ENCODE data around the gene SPTAN1.
"Not testable (repeated sequence)": the region's sequence is repeated elsewhere in the genome, so short reads cannot be mapped to it uniquely, and the experiment has no call there.

Gene SPTAN1

DNA sequence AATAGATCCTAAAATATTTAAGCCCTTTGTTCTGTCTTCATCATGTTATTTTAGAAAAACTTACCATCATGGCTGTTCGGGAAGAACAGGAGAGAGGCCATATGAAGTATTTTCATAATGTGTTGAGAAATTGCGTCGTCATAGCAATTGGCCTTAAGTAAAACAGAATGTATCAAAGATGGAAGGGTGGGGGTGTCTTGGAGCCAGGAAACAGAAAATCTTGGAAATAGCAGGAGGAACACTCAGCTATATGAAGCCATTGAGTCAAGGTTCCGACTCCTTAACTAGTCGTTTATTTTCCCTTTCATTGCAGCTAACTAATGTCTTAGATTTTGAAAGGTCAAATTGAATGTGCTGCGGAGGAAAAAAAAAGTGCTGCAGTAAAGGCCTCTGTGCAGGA is 1.3 kb downstream of the SPTAN1 start:
- no peak for DNase-seq

GRCh38 chr9:128554155-128554862 is 1.9 kb downstream of the SPTAN1 start:
- no peak for DNase-seq

DNA sequence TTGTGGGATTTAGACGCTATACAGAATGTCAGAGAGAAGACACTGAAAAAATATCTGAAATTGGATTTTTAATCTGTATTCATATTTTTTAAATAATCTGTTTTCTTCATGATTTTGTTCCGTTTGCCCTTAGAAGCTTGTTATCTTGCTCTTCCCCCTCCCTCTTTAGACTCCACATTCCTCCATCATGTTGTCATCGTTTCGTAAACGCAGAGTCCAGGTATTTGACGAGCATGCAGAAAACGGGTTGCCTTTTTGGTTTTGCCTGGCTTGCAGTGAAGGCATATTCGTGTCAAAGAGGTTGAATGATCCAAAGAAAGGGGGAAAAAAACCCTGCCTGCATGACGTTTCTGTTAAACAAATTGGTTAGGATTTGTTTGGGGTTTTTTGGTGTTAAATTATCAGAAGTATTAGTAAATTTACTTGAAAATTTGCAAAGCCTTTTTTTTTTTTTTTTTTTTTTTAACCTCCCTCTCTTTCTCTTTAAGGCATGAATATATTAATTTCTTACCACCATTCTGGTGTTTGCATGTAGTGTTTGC is 2.9 kb downstream of the SPTAN1 start:
- peak; percentile 12 for DNase-seq

- no peak for DNase-seq
Observed at GRCh38 chr9:128556276-128556675, 3.9 kb downstream of the SPTAN1 start.

- DNase-seq, result no peak
Observed at GRCh38 chr9:128556926-128557634, 4.7 kb downstream of the SPTAN1 start.

DNA sequence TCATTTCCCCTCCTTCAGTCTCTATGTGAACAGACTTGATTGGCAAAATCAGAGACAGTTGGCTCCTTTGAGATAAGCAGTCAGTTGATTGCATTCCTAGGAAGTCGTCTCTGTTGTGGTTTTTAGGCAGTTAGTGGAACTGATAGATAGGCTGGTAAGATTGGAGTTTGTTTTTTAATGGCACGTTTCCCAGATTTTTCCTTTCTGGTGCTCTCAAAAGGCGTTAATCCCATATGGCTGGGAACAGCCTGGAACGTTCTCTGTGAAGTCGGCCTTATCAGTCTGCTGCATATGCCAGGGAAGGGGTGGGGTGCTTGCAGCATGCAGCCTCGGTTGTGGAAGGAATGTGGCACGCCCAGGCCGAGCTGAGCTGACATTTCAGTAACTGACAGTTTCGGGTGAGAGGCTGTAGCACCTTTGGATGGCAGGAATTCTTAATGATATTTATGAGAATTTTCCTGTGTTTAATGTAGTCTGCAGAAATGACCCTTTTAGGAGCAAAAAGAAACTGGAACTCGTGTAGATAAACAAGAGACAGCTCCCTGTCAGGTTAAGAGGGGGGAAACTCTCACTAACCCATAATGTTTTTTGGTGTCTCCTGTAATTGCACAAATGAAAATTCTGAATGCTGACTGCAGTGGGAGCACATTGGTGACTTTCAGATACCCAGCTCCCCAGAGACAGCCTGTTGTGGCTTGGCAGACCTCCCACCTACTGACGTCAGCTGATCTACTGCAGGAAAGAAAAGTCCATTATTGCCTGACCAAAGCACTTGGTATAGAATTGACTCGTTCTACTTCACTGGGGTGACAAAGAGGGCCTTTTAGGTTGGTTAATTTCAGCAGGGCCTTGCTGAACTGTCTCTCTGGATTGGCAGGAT is 6.3 kb downstream of the SPTAN1 start:
- peak; percentile 98 for DNase-seq

DNA sequence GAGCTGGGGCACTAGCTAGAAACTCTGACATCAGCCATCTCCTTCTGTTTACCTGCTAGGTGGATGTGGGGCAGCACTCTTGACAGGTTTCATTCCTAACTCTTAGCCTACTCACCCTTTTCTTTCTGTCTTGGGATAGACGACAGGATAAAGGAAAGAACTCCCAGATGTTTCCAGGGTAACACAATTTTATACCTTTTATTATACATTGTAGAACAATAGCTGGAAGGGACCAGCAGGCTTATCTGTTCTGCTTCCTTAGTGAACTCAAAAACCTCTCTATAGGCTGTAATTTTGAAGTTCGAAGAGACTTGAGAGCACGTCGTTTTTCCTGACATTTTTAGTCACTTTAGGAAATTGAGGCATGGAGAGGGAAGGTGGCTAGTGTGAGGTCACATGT is 13.2 kb downstream of the SPTAN1 start:
- no peak for DNase-seq

GRCh38 chr9:128568470-128569078 is 16.2 kb downstream of the SPTAN1 start:
- DNase-seq, result peak; percentile 75

DNA sequence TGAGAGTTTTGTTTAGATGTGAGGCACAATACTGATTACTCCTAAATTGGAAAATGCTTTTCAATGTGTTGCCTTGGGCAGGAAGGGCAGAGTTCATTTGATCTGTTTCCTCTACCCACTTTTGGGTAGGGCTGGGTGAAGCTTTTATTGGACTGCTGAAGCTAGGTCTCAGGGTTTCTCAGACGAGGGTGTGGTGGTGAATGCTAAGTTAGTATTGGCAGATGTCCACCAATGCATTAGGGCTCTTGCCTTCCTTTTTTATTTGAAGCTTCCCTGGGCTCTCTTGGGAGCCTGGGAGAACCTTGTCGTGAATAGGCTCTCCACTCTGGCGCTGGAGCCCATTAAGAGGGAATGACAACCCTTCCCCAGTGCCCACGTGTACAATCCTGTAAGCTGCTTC is 23.1 kb downstream of the SPTAN1 start:
- peak; percentile 68 for DNase-seq

DNA sequence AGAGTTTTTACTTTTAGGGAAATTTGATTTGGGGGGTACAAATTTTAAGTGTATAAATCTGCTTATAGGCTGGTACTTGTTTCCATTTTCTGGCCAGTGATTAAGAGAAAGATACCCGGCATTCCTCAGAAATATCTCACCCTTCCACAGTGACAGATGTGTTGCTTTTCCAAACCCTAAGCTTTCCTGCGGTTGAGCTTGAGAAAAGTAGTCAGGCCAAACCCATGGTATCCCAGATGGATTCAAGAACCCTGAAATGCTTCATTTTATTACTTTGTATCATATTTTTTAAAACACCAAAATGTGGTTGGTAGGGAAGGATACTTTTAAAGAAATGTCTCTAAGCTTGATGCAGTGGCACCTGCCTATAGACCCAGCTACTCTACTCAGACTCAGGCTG is 23.5 kb downstream of the SPTAN1 start:
- no peak for DNase-seq

- DNase-seq, result no peak
Observed at GRCh38 chr9:128577206-128577605, 24.8 kb downstream of the SPTAN1 start.

DNA sequence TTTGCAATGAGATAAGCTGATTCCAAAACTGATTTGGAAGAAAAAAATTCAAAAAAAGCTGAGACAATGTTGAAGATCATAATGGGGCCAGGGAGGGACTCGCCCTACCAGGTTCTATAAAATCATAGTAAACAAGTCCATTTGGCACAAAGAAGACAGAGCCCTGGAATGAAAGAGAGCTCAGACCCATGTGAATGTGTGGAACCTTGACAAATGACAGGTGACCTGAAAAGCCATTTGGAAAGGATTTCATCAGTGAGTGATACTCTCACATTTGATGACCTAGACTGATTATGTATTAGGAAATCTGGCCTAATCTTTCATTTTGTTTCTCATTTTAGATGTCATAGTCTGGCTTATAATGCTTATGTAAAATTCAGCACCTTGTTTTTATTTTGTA is 26.8 kb downstream of the SPTAN1 start:
- DNase-seq, result no peak

DNA sequence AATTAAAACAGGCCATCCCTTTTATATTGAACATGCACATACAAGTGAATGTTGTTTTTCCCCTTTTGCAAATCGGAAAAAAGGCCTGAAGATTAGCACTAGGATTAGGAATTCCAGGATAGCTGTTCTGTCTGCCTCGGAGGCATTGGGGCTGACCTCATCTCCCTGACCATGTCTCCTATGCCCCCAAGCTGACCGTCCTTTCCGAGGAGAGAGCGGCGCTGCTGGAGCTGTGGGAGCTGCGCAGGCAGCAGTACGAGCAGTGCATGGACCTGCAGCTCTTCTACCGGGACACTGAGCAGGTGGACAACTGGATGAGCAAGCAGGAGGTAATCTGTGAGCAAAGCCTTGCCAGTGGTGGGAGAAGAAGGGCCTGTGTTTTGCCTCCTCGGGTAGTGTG is 28.3 kb downstream of the SPTAN1 start:
- no peak for DNase-seq

- not testable (repeated sequence) for DNase-seq
Observed at GRCh38 chr9:128585155-128585554, 32.8 kb downstream of the SPTAN1 start.

DNA sequence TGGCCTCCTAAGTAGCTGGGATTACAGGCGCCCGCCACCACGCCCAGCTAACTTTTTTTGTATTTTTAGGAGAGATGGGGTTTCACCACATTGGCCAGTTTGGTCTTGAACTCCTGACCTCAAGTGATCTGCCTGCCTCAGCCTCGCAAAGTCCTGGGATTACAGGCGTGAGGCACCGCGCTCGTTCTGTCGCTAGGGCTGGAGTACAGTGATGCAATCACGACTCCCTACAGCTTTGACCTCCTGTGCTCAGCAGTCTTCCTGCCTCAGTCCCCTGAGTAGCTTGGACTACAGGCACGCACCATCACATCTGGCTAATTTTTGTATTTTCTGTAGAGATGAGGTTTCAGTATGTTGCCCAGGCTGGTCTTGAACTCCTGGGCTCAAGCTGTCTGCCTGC is 34.5 kb downstream of the SPTAN1 start:
- DNase-seq, result not testable (repeated sequence)

DNA sequence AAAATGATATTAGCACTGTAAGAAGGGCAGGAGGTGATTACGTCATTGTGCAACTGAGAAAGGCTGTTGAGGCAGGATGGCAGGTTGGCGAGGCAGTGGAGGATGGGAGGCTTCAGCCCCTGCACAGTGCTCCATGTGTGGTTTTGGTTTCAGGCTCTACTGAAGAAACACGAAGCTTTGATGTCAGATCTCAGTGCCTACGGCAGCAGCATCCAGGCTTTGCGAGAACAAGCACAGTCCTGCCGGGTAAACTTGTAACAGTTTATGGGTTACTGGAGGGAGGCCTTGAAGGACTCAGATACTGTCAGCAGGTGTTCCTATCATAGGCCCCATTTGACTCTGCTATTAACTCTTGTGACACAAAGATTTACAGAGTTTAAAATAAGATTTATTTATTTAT is 35.1 kb downstream of the SPTAN1 start:
- no peak for DNase-seq

DNA sequence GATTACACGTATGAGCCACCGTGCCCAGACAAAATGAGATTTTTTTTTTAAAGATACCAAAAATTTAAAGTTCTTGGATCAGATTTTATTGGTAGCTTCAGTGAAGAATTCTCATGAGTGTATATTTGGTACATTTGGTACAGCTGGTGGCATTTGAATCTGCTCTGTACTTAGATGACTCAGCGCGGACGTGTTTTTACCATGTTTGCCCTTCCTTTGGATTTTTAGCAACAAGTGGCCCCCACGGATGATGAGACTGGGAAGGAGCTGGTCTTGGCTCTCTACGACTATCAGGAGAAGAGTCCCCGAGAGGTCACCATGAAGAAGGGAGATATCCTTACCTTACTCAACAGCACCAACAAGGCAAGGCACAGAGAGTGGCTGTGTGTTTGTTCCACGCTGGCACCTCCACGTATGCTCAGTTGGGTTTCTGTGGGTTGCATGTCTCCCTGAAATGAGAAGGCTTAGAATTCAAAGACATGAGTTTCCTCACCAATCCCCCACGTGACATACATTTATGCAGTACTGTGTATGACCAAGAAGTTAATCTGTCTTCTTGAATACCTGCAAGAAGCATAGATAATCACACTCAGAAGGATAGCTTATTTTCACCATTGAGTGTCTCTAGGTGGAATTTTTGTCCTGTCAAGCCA is 36.3 kb downstream of the SPTAN1 start:
- no peak for DNase-seq

DNA sequence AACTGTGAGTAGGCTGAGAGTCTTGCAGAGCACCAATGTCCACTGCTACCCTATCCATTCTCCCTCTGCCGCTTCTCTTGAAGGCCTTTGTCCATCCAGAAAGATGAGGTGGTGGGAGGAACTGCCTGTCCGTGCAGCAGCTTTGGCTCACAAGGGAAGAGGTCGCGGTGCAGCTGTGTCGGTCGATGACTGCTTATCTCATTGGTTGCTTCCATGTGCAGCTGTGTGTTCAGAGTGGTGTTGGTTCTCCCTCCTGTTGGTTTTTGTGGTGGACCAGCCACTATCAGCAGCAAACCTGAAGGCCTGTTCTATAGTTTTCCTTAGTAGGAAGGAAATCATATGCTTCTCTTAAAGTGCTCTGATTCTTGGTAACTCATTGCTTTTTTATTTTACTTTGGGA is 40.7 kb downstream of the SPTAN1 start:
- no peak for DNase-seq

- no peak for DNase-seq
Observed at GRCh38 chr9:128593856-128594255, 41.5 kb downstream of the SPTAN1 start.

- no peak for DNase-seq
Observed at GRCh38 chr9:128595471-128595870, 43.1 kb downstream of the SPTAN1 start.

DNA sequence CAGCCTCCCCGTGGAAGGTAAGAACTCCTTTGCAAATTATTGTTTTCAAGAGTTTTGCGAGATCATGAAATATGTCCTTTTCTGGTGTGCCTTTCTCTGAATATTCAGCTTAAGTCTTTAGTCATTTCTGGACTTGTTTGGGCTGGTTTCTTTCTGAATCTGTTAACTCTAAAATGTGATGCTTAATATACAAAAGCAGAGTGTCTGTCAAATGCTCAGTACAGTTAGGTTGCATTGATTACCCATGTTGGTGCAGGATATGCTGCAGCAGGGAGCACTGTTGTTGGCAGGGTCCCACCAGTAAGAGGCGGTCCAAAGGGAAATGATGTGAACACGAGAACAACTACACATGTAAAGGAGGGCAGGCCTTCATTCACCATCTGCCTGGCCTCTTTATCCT is 47.7 kb downstream of the SPTAN1 start:
- no peak for DNase-seq

DNA sequence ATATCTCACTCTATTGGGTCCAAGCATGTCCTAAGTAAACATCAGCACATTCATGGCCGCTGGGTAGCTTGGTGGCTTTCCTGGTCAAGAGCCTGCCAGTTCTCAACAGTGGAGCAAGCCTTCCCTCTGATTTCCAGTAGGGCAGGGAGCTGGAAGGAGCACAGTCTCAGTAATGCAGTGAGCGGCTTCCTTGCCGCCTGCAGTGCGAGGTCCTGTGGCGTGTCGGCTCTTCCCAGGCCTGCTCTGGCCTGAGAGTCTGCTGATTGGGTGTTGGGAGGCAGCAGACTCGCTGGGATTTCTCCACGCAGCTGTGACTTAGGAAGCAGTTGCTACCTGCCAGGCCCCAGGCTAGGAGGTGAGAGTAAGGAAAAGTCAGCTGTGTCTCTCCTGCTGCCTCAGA is 51.3 kb downstream of the SPTAN1 start:
- no peak for DNase-seq
